Activated CD8-positive, alpha-beta T cell treated with anti-CD3 and anti-CD28 coated beads, Interleukin-2, amount 10 ng/mL, durations not matched to agents 7 days and 5 days (primary cell): Measurements from ENCODE around the gene FAM222A. TPM values are rescaled to one million over a fixed set of nuclear protein-coding genes. Genes with fewer than 3 reads are reported as not detected.

ENCODE experiments used
- ATAC-seq: fragments of 150-1000 bp; cut with Tn5 transposase; one replicate; pipeline ENCODE4 v1.10.0; 2021; ENCODE audit warnings: moderate library complexity
- CTCF ChIA-PET: fragments of 350-600 bp; sonication (Branson Sonifier 250); formaldehyde crosslinking; loops from one replicate; lab custom pipeline; 2021; ENCODE audit warnings: antibody characterized with exemption; lab: Charles Lee
- POLR2A ChIA-PET: fragments of 350-600 bp; sonication (Branson Sonifier 250); formaldehyde crosslinking; loops from one replicate; lab custom pipeline; 2021; ENCODE audit warnings: antibody characterized with exemption; lab: Charles Lee
- DNase-seq: peaks from one replicate; pipeline ENCODE4 v3.0.0-alpha.2; 2020
- H3K27ac Mint-ChIP-seq: one replicate; pipeline ENCODE4 v1.8.0; 2021; ENCODE audit warnings: mild to moderate bottlenecking, mixed read lengths
- H3K27me3 Mint-ChIP-seq: one replicate; pipeline ENCODE4 v1.8.0; 2021; ENCODE audit warnings: low read depth, mixed read lengths
- H3K36me3 Mint-ChIP-seq: one replicate; pipeline ENCODE4 v1.8.0; 2021; ENCODE audit warnings: low read depth, mixed read lengths
- H3K4me1 Mint-ChIP-seq: one replicate; pipeline ENCODE4 v1.8.0; 2021; ENCODE audit warnings: low read depth, mixed read lengths
- H3K4me3 Mint-ChIP-seq: one replicate; pipeline ENCODE4 v1.8.0; 2021; ENCODE audit warnings: mild to moderate bottlenecking, mixed read lengths
- H3K9me3 Mint-ChIP-seq: one replicate; pipeline ENCODE4 v1.8.0; 2022; ENCODE audit warnings: mixed read lengths; ENCODE audit not compliant: insufficient read depth
- total RNA-seq, 2 experiments: library from RNA; stranded (reverse); gene quantifications; one replicate each; pipeline ENCODE4 v1.2.3, GENCODE V29; 2021

The FAM222A gene
- 1 to 10 TPM; 1.6 to 1.9 TPM for total RNA-seq

DNA sequence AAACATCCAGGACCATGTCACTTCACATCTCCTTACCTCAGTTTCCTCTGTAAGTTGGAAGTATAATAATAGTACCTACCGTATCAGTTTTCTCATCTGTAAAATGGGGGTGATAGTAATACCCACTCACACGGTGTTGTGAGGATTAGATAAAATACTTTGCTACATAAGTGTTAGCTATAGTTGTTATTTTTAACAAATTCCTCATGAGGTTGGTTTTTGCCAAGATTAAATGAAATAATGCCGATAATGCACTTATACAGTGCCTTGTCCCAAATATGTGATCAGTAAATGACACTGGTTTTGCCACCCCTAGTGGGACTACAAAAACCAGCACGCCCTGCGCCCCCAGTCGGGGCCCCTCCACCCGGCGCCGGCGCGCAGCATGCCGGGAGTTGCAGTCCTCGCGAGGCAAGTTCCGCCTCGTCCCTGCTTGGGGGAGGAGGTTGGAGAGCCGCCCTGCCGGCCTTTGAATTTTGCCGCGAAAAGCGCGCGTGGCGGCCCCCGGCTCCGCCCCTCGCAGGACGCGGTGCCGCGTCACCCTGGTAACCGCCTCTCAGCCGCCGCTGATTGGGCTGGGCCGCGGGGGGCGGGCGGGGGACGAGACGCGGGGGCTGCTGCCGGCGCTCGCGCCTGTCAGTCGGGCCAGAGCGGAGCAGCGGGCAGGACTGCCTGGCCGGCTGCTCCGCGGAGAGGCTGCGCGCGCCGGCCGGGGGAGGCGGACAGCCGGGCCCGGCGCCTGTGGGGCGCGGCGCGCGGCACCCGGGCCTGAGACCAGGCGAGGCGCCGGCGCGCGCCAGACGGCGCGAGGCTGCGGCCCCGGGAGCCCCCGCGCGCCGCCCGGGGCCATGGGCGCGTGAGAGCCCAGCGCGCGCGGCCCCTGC is at the start of gene FAM222A:
FAM222A (plus strand) TSS at position 639 of the 884 bp plus-strand sequence. CDS start 30,322 bp downstream, outside the sequence.
- ChIA-PET POLR2A (no interaction called here), CTCF (interaction anchor here (0.9 to 1.4 kb wide), 3 partner anchors 116 to 196 kb away, joined by 3 to 11 read pairs (median 3); partner anchors contain the start of gene MMAB)
- Mint-ChIP-seq H3K27me3 (peaks cover 21% of the 10 kb centered on the region), H3K9me3 (no peaks in the 10 kb centered on the region), H3K4me3 (peak within 1 kb of the TSS; percentile 69), H3K4me1 (peaks cover 9% of the 10 kb centered on the region), H3K27ac (no peak within 1 kb of the TSS), H3K36me3 (no peaks in the 10 kb centered on the region)
- DNase-seq = peak; percentile 96
- peak; percentile 88 for ATAC-seq

DNA sequence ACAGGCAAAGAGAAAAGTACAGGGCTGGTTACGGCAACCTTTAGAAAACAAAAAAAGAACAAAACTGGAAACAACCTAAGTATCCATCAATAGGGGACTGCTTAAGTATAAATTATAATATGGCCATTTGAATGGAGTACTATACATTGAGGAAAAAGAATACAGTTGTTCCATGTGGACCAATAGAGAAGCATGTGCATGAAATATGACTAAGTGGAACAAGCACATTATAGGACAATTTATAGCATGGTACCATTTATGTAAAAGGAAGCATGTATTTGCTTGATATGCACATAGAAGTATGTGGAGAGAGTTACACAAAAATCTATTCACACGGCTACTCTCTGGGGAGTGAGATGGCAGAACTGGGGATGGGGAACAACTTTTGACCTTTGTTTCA is 49.2 kb upstream of the FAM222A start:
- H3K36me3 Mint-ChIP-seq = no peaks in the 10 kb centered on the region
- ATAC-seq (no peak), DNase-seq (no peak)
- ChIA-PET CTCF (no interaction called here), POLR2A (no interaction called here)
- H3K27me3 Mint-ChIP-seq = peaks cover 6% of the 10 kb centered on the region
- no peak overlapping the region for H3K4me3 Mint-ChIP-seq
- H3K4me1 Mint-ChIP-seq = no peaks in the 10 kb centered on the region
- no peak overlapping the region for H3K27ac Mint-ChIP-seq
- no peaks in the 10 kb centered on the region for H3K9me3 Mint-ChIP-seq

DNA sequence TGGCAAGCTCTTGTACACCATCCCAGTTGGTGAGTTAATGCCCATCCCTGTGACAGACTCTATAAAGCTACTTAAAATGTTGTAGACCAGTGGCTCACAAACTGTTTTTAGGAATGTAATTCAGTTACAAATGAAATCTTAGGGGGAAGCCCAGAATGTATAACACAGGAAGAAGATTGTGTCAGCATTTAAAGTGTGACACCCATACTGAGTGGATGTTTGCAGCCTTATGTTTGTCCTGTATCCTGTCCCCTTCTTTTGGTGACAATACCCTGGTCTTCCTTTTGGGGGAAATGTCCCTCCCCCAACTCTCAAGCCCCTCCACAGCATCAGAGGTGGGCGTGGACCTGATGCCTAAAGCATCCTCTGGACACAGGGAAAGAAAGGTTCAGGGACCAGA is 47.6 kb upstream of the FAM222A start:
- H3K4me1 Mint-ChIP-seq = no peaks in the 10 kb centered on the region
- H3K4me3 Mint-ChIP-seq = no peak overlapping the region
- no peaks in the 10 kb centered on the region for H3K9me3 Mint-ChIP-seq
- H3K27ac Mint-ChIP-seq = no peak overlapping the region
- H3K36me3 Mint-ChIP-seq = no peaks in the 10 kb centered on the region
- DNase-seq (no peak), ATAC-seq (no peak)
- ChIA-PET POLR2A (interaction anchor here (0.6 to 0.7 kb wide), 2 partner anchors 360 to 1293 kb away, joined by 3 read pairs; no protein-coding TSS in a partner anchor), CTCF (no interaction called here)
- peaks cover 6% of the 10 kb centered on the region for H3K27me3 Mint-ChIP-seq

DNA sequence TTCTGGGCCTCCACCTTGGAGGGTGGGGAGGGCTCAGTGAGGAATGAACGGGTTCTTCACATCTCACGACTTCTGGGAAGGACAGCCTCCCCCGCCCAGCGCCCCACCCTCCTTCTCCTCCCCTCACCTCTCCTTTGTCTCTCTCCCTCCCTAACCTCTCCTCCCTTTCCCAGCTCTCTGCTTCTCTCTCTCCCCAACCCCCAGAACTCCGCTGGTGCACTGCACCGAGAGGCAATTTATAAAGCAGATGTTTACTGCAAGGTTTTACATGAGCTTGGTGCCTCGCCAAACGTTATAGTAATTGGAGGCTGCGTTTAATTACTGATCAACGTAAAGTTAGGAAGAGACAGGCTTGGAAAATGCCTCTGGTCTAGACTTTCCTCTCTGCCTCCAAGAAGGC is 42.9 kb upstream of the FAM222A start:
- ChIA-PET CTCF (no interaction called here), POLR2A (no interaction called here)
- H3K36me3 Mint-ChIP-seq = no peaks in the 10 kb centered on the region
- ATAC-seq = no peak
- H3K4me1 Mint-ChIP-seq = no peaks in the 10 kb centered on the region
- H3K27ac Mint-ChIP-seq = no peak overlapping the region
- DNase-seq = no peak
- peaks cover 8% of the 10 kb centered on the region for H3K27me3 Mint-ChIP-seq
- no peaks in the 10 kb centered on the region for H3K9me3 Mint-ChIP-seq
- H3K4me3 Mint-ChIP-seq = no peak overlapping the region

DNA sequence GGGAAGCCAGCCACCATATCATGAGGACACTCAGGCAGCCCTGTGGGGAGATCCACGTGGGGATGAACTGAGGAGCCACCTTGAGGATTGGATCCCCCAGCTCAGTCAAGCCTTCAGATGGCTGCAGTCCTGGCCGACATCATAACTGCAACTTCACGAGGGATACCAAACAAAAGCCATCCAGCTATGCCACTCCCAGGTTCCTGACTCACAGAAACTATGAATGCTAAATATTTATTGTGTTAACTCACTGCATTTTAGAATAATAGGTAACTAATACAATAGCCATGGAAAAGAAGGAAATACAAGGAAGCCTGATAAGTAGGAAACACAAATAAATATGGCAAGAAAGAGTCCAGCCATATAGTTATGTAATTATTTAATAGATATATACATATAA is 42.1 kb upstream of the FAM222A start:
- no peak for ATAC-seq
- Mint-ChIP-seq H3K27me3 (peaks cover 8% of the 10 kb centered on the region), H3K9me3 (no peaks in the 10 kb centered on the region), H3K4me3 (no peak overlapping the region), H3K36me3 (no peaks in the 10 kb centered on the region), H3K27ac (no peak overlapping the region), H3K4me1 (no peaks in the 10 kb centered on the region)
- DNase-seq = no peak
- CTCF ChIA-PET = no interaction called here
- POLR2A ChIA-PET = no interaction called here

DNA sequence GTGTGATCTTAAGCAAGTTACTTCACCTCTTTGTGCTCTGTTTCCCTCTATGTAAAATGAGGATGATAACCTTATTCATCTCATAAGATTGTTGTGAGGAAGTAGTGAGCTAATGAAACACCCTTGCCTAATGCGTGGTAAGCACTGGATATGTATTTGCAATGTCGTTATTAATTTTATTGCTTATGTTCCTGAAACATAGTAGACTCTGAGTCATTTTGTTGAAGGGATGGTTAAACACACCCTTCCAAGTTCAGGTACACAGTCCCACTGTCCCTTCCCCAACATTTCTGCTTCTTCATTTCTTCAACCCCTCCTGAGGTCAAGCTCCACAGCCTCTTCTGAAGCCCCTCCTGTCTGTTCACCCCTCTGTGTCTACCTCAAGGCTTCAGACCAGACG is 40.2 kb upstream of the FAM222A start:
- Mint-ChIP-seq H3K27me3 (peaks cover 2% of the 10 kb centered on the region), H3K36me3 (no peaks in the 10 kb centered on the region), H3K4me3 (no peak overlapping the region), H3K4me1 (no peaks in the 10 kb centered on the region), H3K9me3 (no peaks in the 10 kb centered on the region), H3K27ac (no peak overlapping the region)
- ChIA-PET POLR2A (no interaction called here), CTCF (no interaction called here)
- DNase-seq = no peak
- ATAC-seq = no peak

DNA sequence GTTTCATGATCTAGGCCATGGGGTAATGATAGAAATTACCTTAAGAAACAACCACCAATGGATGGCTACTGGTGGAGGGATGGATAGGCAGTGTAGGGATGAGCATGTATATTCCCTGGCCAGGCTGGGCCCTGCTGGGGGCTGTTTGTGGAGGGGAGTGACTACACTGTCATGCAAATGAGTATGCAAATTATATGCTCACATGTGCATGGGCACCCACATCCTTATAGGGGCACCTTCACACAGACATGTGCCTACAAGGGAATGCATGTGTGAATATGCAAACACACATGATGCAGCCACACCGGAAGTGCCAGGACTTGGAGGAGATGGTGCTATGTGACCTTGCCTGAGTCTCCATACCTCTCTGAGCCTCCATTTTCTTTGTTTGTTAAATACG is 39.7 kb upstream of the FAM222A start:
- CTCF ChIA-PET = no interaction called here
- POLR2A ChIA-PET = interaction anchor here (0.6 kb wide), 1 partner anchor 677 kb away, joined by 3 read pairs; no protein-coding TSS in a partner anchor
- H3K36me3 Mint-ChIP-seq = no peaks in the 10 kb centered on the region
- no peak overlapping the region for H3K4me3 Mint-ChIP-seq
- H3K9me3 Mint-ChIP-seq = no peaks in the 10 kb centered on the region
- no peak overlapping the region for H3K27ac Mint-ChIP-seq
- no peak for ATAC-seq
- no peaks in the 10 kb centered on the region for H3K4me1 Mint-ChIP-seq
- DNase-seq = no peak
- peaks cover 2% of the 10 kb centered on the region for H3K27me3 Mint-ChIP-seq

DNA sequence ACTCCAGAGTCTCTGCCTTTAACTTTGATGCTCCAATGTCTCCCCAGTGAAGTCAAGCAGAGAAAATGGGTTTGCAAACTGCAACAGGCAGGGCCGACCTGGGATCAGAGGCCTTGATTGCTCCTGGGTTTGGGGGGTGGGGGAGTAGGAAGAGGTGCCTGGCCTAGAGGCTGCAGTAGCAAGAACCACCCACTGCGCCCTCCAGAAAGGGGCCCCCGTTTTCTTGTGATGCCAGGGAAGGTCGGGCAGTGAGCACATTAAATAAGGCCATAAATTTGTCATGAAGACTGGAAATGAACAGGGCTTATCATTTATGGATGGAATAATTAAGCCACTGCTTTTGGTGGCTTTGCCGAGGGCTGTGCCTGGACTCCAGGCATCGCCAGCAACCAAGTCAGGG is 38.2 kb upstream of the FAM222A start:
- H3K4me1 Mint-ChIP-seq = no peaks in the 10 kb centered on the region
- H3K27me3 Mint-ChIP-seq = peaks cover 2% of the 10 kb centered on the region
- CTCF ChIA-PET = no interaction called here
- no peaks in the 10 kb centered on the region for H3K36me3 Mint-ChIP-seq
- POLR2A ChIA-PET = no interaction called here
- no peak for DNase-seq
- no peak overlapping the region for H3K4me3 Mint-ChIP-seq
- no peaks in the 10 kb centered on the region for H3K9me3 Mint-ChIP-seq
- no peak overlapping the region for H3K27ac Mint-ChIP-seq
- no peak for ATAC-seq

DNA sequence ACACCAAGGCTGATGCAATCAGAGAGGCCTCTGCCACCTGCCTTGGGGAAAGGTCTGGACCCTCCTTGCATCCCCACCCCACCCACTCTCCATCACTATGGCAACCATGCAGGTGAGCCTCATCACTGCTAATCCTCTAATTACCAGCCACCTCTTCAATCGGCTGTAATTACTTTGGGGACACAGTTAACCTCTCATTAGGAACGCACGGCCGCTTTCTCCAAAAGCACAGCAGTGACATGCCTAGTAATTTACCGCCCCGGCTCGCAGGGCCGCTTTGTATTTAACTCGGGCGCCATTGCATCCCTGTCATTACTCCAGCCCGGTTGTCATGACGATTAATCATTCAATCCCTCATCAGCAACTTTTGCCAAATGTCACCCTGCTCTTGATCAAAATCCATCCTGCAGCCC is 36.3 kb upstream of the FAM222A start:
- POLR2A ChIA-PET = interaction anchor here (0.6 kb wide), 1 partner anchor 60 kb away, joined by 3 read pairs; no protein-coding TSS in a partner anchor
- no peaks in the 10 kb centered on the region for H3K36me3 Mint-ChIP-seq
- peaks cover 5% of the 10 kb centered on the region for H3K27me3 Mint-ChIP-seq
- no peaks in the 10 kb centered on the region for H3K9me3 Mint-ChIP-seq
- CTCF ChIA-PET = no interaction called here
- ATAC-seq (no peak), DNase-seq (no peak)
- no peak overlapping the region for H3K27ac Mint-ChIP-seq
- no peaks in the 10 kb centered on the region for H3K4me1 Mint-ChIP-seq
- no peak overlapping the region for H3K4me3 Mint-ChIP-seq

DNA sequence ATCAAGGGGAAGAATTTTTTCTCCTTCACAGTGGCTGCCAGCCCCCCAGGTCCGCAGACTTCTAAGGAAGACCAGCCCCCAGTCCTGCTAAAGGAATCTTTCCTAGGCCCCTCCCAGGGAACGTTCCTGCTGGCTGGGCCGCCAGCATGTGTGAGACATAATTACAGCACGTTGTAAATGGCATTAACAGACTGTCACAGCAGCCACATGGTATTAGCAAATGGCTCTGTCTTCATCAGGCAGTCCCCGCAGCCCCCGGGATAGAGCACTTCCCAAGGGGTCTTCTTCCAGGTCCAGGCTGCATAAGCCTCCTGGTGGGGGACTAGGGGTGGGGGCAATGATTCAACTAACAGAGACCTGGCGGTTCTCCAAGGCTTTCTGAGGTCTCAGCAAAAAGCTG is 34.9 kb upstream of the FAM222A start:
- Mint-ChIP-seq H3K27ac (no peak overlapping the region), H3K27me3 (peaks cover 14% of the 10 kb centered on the region), H3K36me3 (no peaks in the 10 kb centered on the region), H3K9me3 (no peaks in the 10 kb centered on the region), H3K4me1 (no peaks in the 10 kb centered on the region), H3K4me3 (no peak overlapping the region)
- ATAC-seq (no peak), DNase-seq (no peak)
- ChIA-PET POLR2A (no interaction called here), CTCF (interaction anchor here (1.0 kb wide), 1 partner anchor 96 kb away, joined by 3 read pairs; no protein-coding TSS in a partner anchor)

DNA sequence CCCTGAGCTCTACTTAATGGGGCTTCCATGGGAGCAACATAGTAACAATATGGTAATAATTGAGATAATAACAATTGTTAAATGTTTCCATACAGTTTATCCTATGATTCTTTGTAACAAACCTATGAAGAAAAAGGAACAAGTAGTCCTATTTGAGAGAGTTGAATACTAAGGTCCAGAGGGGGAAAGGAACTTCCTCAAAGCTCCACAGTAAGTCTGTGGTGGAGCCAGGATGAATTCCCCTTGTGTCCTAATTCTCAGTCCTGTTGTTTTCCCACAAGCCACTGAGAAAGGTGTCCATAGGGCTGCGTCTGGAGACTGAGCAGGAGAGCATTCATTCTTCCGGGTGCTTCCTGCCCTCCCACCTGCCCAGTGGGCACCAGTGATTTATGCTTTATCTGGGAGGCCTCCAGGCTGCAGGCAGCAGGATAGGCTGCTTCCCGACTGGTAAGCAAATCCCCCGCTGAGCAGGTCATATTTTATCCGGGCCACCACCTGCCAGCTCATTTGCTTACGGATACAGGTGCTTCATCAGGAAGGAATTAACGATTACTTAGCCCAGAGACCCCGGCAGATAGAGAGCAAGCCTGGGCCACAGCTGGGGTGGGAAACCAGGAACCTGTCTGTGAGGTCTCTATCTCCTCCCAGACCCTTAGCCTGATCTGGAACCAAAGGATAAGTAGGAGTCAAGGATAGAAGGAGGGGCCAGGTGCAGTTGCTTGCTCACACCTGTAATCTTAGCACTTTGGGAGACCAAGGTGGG is 33.9 kb upstream of the FAM222A start:
- CTCF ChIA-PET = interaction anchor here (1.0 kb wide), 1 partner anchor 95 kb away, joined by 3 read pairs; no protein-coding TSS in a partner anchor
- DNase-seq = no peak
- peaks cover 12% of the 10 kb centered on the region for H3K27me3 Mint-ChIP-seq
- no peaks in the 10 kb centered on the region for H3K9me3 Mint-ChIP-seq
- no peak overlapping the region for H3K27ac Mint-ChIP-seq
- POLR2A ChIA-PET = no interaction called here
- no peaks in the 10 kb centered on the region for H3K36me3 Mint-ChIP-seq
- ATAC-seq = no peak
- no peak overlapping the region for H3K4me3 Mint-ChIP-seq
- H3K4me1 Mint-ChIP-seq = no peaks in the 10 kb centered on the region
